GM12878 (cell line): ENCODE measurements around the gene DNAJC25. TPM values are rescaled to one million over a fixed set of nuclear protein-coding genes. Genes with fewer than 3 reads are reported as not detected.
"Not testable (repeated sequence)": the region's sequence is repeated elsewhere in the genome, so short reads cannot be mapped to it uniquely, and the experiment has no call there.

Experiments
- ATAC-seq: fragments of 200-7000 bp; cut with Tn5 transposase; 3 replicates; pipeline ENCODE4 v1.9.1; 2020; ENCODE audit warnings: mild to moderate bottlenecking, moderate library complexity
- BruUV-seq: library from RNA; stranded (reverse); fragments of 400-500 nt; replicated peaks from 2 replicates; lab custom pipeline; 2021; lab: Mats Ljungman, UMichigan
- CTCF ChIA-PET: fragments of 300-600 bp; sonication (Branson Sonifier 250); formaldehyde crosslinking; extraction: SDS; loops from one replicate; lab custom pipeline; 2021; ENCODE audit warnings: inconsistent platforms; lab: Yijun Ruan, JAX
- POLR2A ChIA-PET: fragments of 350-600 bp; formaldehyde crosslinking; extraction: SDS; loops from one replicate; lab custom pipeline; 2021; ENCODE audit warnings: inconsistent platforms; lab: Charles Lee
- RAD21 ChIA-PET: fragments of 300-600 bp; sonication (Branson Sonifier 250); formaldehyde crosslinking; loops from one replicate; lab custom pipeline; 2023; ENCODE audit warnings: antibody characterized with exemption; ENCODE audit not compliant: unreplicated experiment; lab: Charles Lee
- SMC1A ChIA-PET: fragments of 300-600 bp; sonication (Branson Sonifier 250); formaldehyde crosslinking; loops from one replicate; lab custom pipeline; 2023; ENCODE audit not compliant: unreplicated experiment, uncharacterized antibody; lab: Charles Lee
- DNase-seq: peaks from one replicate; pipeline ENCODE4 v3.0.0-alpha.2; 2011; ENCODE audit warnings: low read depth, low spot score
- FAIRE-seq: peaks from 3 replicates; lab custom pipeline; 2011; peaks lifted over from hg19 to GRCh38; lab: Jason Lieb, UNC
- H2AFZ ChIP-seq: 2 replicates; pipeline ENCODE4 v1.6.0; 2011; ENCODE audit warnings: low read depth, low read length, control low read depth; ENCODE audit not compliant: control insufficient read depth
- H3K27ac ChIP-seq: 2 replicates; pipeline ENCODE4 v1.5.1; 2011; ENCODE audit warnings: control low read depth; ENCODE audit not compliant: control insufficient read depth, insufficient read depth
- H3K27me3 ChIP-seq, 2 experiments: replicated peaks in 1 of 2; 2 replicates each; pipeline versions ENCODE4 v1.6.0 to v1.6.1; 2011; ENCODE audit warnings: low read length in 1 of 2; ENCODE audit not compliant: control insufficient read depth in 2 of 2, insufficient read depth in 2 of 2
- H3K36me3 ChIP-seq, 2 experiments: 2 replicates each; pipeline ENCODE4 v1.5.1; 2011; ENCODE audit warnings: low read length in 1 of 2; ENCODE audit not compliant: control insufficient read depth in 2 of 2, insufficient read depth in 2 of 2
- H3K4me1 ChIP-seq: 2 replicates; pipeline ENCODE4 v1.6.1; 2011; ENCODE audit warnings: mild to moderate bottlenecking, low read length, moderate library complexity, mixed read lengths; ENCODE audit not compliant: control insufficient read depth, insufficient read depth
- H3K4me2 ChIP-seq: 2 replicates; pipeline ENCODE4 v1.6.0; 2011; ENCODE audit warnings: control low read depth; ENCODE audit not compliant: control insufficient read depth, insufficient read depth
- H3K4me3 ChIP-seq: fragments of 200-600 bp; sonication (generic); 2 replicates; pipeline ENCODE4 v1.5.1; 2016
- H3K79me2 ChIP-seq: 2 replicates; pipeline ENCODE4 v1.6.0; 2011; ENCODE audit warnings: low read length; ENCODE audit not compliant: control insufficient read depth, insufficient read depth
- H3K9ac ChIP-seq: 2 replicates; pipeline ENCODE4 v1.8.0; 2011; ENCODE audit warnings: low read length, control low read depth, mixed read lengths; ENCODE audit not compliant: control insufficient read depth, insufficient read depth
- H3K9me3 ChIP-seq: replicated peaks from 3 replicates; pipeline ENCODE4 v1.5.1; 2011; ENCODE audit warnings: mild to moderate bottlenecking, low read length; ENCODE audit not compliant: control insufficient read depth, insufficient read depth
- H4K20me1 ChIP-seq: 2 replicates; pipeline ENCODE4 v1.6.0; 2011; ENCODE audit not compliant: control insufficient read depth, insufficient read depth
- DPF2 ChIP-seq: fragments of 450-650 bp; IDR thresholded peaks from 2 replicates; pipeline ENCODE4 v1.6.1; 2017; ENCODE audit warnings: mild to moderate bottlenecking
- EED ChIP-seq: sonication (generic); IDR thresholded peaks from 2 replicates; pipeline ENCODE4 v1.6.1; 2016; ENCODE audit warnings: antibody characterized with exemption, low read depth
- FOS ChIP-seq: IDR thresholded peaks from 3 replicates; pipeline ENCODE4 v1.6.1; 2011; ENCODE audit warnings: borderline replicate concordance; ENCODE audit not compliant: insufficient read length; ENCODE audit errors: extremely low read depth
- GABPA ChIP-seq: IDR thresholded peaks from 2 replicates; pipeline ENCODE4 v1.6.1; 2014; ENCODE audit warnings: antibody characterized with exemption, low read depth, mild to moderate bottlenecking, inconsistent platforms
- GATAD2B ChIP-seq: fragments of 450-650 bp; conservative IDR thresholded peaks from 2 replicates; pipeline ENCODE4 v1.6.1; 2017; ENCODE audit warnings: low read depth, mild to moderate bottlenecking, moderate library complexity
- MEF2B ChIP-seq: fragments of 450-650 bp; IDR thresholded peaks from 2 replicates; pipeline ENCODE4 v1.6.1; 2018; ENCODE audit warnings: mild to moderate bottlenecking, moderate library complexity; ENCODE audit not compliant: partially characterized antibody, poor library complexity, severe bottlenecking
- MXI1 ChIP-seq: fragments of 150-350 bp; IDR thresholded peaks from 2 replicates; pipeline ENCODE4 v1.6.1; 2011; ENCODE audit warnings: low read depth, mild to moderate bottlenecking, inconsistent platforms, low read length, improper control_type of control experiment
- NFYA ChIP-seq: IDR thresholded peaks from 2 replicates; pipeline ENCODE4 v1.6.1; 2011; ENCODE audit warnings: low read depth, mild to moderate bottlenecking, low read length, improper control_type of control experiment, borderline replicate concordance
- NFYB ChIP-seq: IDR thresholded peaks from 2 replicates; pipeline ENCODE4 v1.6.1; 2011; ENCODE audit warnings: low read depth, mild to moderate bottlenecking, low read length, improper control_type of control experiment, moderate library complexity; ENCODE audit not compliant: insufficient read depth
- POLR2AphosphoS2 ChIP-seq: IDR thresholded peaks from 2 replicates; pipeline ENCODE4 v1.6.1; 2011; ENCODE audit warnings: low read depth, mild to moderate bottlenecking, low read length, improper control_type of control experiment, moderate library complexity
- RUNX3 ChIP-seq: IDR thresholded peaks from 2 replicates; pipeline ENCODE4 v1.6.1; 2012; ENCODE audit warnings: low read length, inconsistent platforms
- ZNF622 ChIP-seq: fragments of 450-650 bp; IDR thresholded peaks from 2 replicates; pipeline ENCODE4 v1.6.1; 2017; ENCODE audit warnings: mild to moderate bottlenecking, inconsistent platforms
- WGBS: methylation state at CpG from one replicate; pipeline ENCODE4 v1.1.6; 2016; ENCODE audit warnings: low lambda C conversion rate; ENCODE audit not compliant: insufficient replicate concordance, insufficient coverage; ENCODE audit errors: missing lambda C conversion rate; 5-methylcytosine and 5-hydroxymethylcytosine counted together
- in situ Hi-C: fragments of 300-500 bp; cut with MboI; formaldehyde crosslinking; loops from 9 replicates; pipeline ENCODE4 v1.14.3; 2018; ENCODE audit warnings: mixed read lengths
- intact Hi-C: fragments of 100-400 bp; cut with micrococcal nuclease; formaldehyde crosslinking; loops from one replicate; pipeline ENCODE4 v1.14.2; 2022; ENCODE audit not compliant: unreplicated experiment
- polyA plus RNA-seq, 11 experiments: library from polyadenylated mRNA; depleted of rRNA in 4 of 11; unstranded in 6 of 11; stranded (reverse) in 5 of 11; fragments of >200 nt; fragmentation: Nextera tagmentation in 4 of 11; fragmentation: Illumina TruSeq in 1 of 11; extraction: Ambion mirVana in 4 of 11; extraction: Trizol in 1 of 11; gene quantifications; 1 replicate in 1 of 11; 2 replicates in 10 of 11; pipeline versions ENCODE4 v1.2.1 to v1.2.3, GENCODE V29; 2011 to 2016; ENCODE audit warnings: inconsistent platforms in 2 of 11, missing spikeins in 2 of 11, low read depth in 1 of 11
- total RNA-seq, 4 experiments: library from RNA; depleted of rRNA in 3 of 4; stranded (reverse); fragments of >200 nt in 3 of 4; fragmentation: Illumina TruSeq in 1 of 4; extraction: Trizol in 1 of 4; gene quantifications; 2 replicates each; pipeline versions ENCODE4 v1.2.1 to v1.2.3, GENCODE V29; 2013 to 2021
- TF ChIP-seq, protein P1 (sequence below): fragments of 150-350 bp; IDR thresholded peaks from 2 replicates; pipeline ENCODE4 v1.6.1; 2014; ENCODE audit warnings: mild to moderate bottlenecking, low read depth, low read length

DNAJC25 gene
- total and polyA plus RNA-seq, 10 of the 15 experiments (the other 5 are each of a cell fraction or from before 2014, with no cell fraction given): 2.4 to 6.4 (median 4.0) TPM

DNA sequence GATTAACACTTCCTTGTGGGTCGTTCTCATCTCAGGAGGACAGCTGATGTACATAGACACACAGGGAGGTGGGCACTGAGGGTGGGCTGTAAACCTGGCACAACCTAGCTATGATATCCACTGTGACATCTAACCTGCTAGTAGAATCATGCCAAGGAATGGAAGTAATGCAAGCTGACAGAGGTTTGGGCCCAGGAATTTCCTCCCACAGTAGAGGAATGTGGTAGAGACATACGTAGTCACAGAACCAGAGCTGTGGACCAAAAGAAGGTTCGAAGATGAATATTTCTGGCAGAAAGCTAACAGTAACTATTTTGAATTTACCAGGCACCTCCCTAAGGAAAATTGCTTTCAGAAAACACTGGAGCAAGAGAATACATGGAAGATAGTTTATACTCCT lies 15.2 kb upstream of the DNAJC25 start (continued):
- TF ChIP-seq, protein P1, sequence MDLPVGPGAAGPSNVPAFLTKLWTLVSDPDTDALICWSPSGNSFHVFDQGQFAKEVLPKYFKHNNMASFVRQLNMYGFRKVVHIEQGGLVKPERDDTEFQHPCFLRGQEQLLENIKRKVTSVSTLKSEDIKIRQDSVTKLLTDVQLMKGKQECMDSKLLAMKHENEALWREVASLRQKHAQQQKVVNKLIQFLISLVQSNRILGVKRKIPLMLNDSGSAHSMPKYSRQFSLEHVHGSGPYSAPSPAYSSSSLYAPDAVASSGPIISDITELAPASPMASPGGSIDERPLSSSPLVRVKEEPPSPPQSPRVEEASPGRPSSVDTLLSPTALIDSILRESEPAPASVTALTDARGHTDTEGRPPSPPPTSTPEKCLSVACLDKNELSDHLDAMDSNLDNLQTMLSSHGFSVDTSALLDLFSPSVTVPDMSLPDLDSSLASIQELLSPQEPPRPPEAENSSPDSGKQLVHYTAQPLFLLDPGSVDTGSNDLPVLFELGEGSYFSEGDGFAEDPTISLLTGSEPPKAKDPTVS: no peak
- TF ChIP-seq GABPA (no peak), RUNX3 (no peak), MXI1 (no peak), DPF2 (no peak), FOS (no peak), ZNF622 (no peak), POLR2AphosphoS2 (no peak), GATAD2B (no peak), NFYB (no peak), MEF2B (no peak), NFYA (no peak), EED (no peak)

DNA sequence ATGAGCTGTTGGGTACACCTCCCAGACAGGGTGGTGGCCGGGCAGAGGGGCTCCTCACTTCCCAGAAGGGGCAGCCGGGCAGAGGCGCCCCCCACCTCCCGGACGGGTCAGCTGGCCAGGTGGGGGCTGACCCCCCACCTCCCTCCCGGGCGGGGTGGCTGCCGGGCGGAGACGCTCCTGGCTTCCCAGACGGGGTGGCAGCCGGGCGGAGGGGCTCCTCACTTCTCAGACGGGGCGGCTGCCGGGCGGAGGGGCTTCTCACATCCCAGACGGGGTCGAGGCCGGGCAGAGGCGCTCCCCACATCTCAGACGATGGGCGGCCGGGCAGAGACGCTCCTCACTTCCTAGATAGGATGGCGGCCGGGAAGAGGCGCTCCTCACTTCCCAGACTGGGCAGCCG lies 13.8 kb upstream of the DNAJC25 start:
- H3K9ac ChIP-seq, H3K36me3 ChIP-seq, in situ Hi-C loops, DNase-seq, H3K79me2 ChIP-seq, H3K4me2 ChIP-seq, H4K20me1 ChIP-seq, CTCF ChIA-PET, SMC1A ChIA-PET, H2AFZ ChIP-seq, POLR2A ChIA-PET, ATAC-seq, RAD21 ChIA-PET, BruUV-seq, intact Hi-C loops, H3K27ac ChIP-seq, H3K27me3 ChIP-seq, H3K4me3 ChIP-seq, FAIRE-seq, H3K4me1 ChIP-seq, H3K9me3 ChIP-seq: not testable (repeated sequence)
- WGBS: 61% methylated on average over 16 of the region's 29 CpGs
